A673 (cell line): Measurements from ENCODE around the gene P2RX2. TPM values are rescaled to one million over a fixed set of nuclear protein-coding genes. Genes with fewer than 3 reads are reported as not detected.

Experiments used
- BruUV-seq: library from RNA; stranded (reverse); fragments of 400-500 nt; replicated peaks from 2 replicates; lab custom pipeline; 2021; lab: Mats Ljungman, UMichigan
- CTCF ChIA-PET: fragments of 300-600 bp; sonication (Branson Sonifier 250); formaldehyde crosslinking; loops from one replicate; lab custom pipeline; 2022; ENCODE audit warnings: antibody characterized with exemption; lab: Charles Lee
- POLR2A ChIA-PET: fragments of 300-600 bp; sonication (Branson Sonifier 250); formaldehyde crosslinking; loops from one replicate; lab custom pipeline; 2022; ENCODE audit warnings: antibody characterized with exemption; ENCODE audit not compliant: low non-redundant PET; lab: Charles Lee
- DNase-seq: peaks from one replicate; pipeline ENCODE4 v3.0.0-alpha.2; 2015; ENCODE audit warnings: low spot score
- H3K27ac ChIP-seq: fragments of 200-600 bp; sonication (generic); 2 replicates; pipeline ENCODE4 v1.5.1; 2016; ENCODE audit warnings: mixed run types, low read depth, mild to moderate bottlenecking, mixed read lengths, antibody characterized with exemption, low read length; ENCODE audit not compliant: poor library complexity, severe bottlenecking
- H3K27me3 ChIP-seq: fragments of 200-600 bp; sonication (generic); replicated peaks from 2 replicates; pipeline ENCODE4 v1.6.1; 2017; ENCODE audit warnings: mixed run types, low read depth, mild to moderate bottlenecking, mixed read lengths, antibody characterized with exemption, low read length; ENCODE audit not compliant: insufficient read depth, poor library complexity
- H3K36me3 ChIP-seq: fragments of 200-600 bp; sonication (generic); 2 replicates; pipeline ENCODE4 v1.6.1; 2016; ENCODE audit warnings: mixed run types, mild to moderate bottlenecking, mixed read lengths, antibody characterized with exemption, low read length; ENCODE audit not compliant: insufficient read depth, poor library complexity, severe bottlenecking
- H3K4me1 ChIP-seq: fragments of 200-600 bp; sonication (generic); 2 replicates; pipeline ENCODE4 v1.6.1; 2017; ENCODE audit warnings: mixed run types, mild to moderate bottlenecking, mixed read lengths, antibody characterized with exemption, low read length; ENCODE audit not compliant: insufficient read depth, poor library complexity, severe bottlenecking
- H3K4me3 ChIP-seq: fragments of 200-600 bp; sonication (generic); 2 replicates; pipeline ENCODE4 v1.5.1; 2016; ENCODE audit warnings: low read depth, mixed run types, mild to moderate bottlenecking, mixed read lengths, low read length; ENCODE audit not compliant: poor library complexity, severe bottlenecking
- H3K9me3 ChIP-seq: fragments of 200-600 bp; sonication (generic); 2 replicates; pipeline ENCODE4 v1.6.1; 2016; ENCODE audit warnings: mixed run types, low read depth, mild to moderate bottlenecking, mixed read lengths, antibody characterized with exemption, low read length; ENCODE audit not compliant: poor library complexity, severe bottlenecking
- CTCF ChIP-seq: fragments of 300-800, 200-600 bp; sonication (generic); conservative IDR thresholded peaks from 2 replicates; pipeline ENCODE4 v1.5.1; 2017; ENCODE audit warnings: low read depth, mild to moderate bottlenecking, antibody characterized with exemption, low read length, moderate library complexity, mixed read lengths
- EZH2 ChIP-seq: fragments of 200-600 bp; sonication (generic); IDR thresholded peaks from 2 replicates; pipeline ENCODE4 v1.6.1; 2017; ENCODE audit warnings: borderline replicate concordance, low read depth, mild to moderate bottlenecking, mixed read lengths, antibody characterized with exemption, low read length; ENCODE audit not compliant: poor library complexity, severe bottlenecking
- intact Hi-C: fragments of 100-400 bp; cut with micrococcal nuclease; formaldehyde crosslinking; loops from one replicate; pipeline ENCODE4 v1.10.0; 2022; ENCODE audit not compliant: unreplicated experiment
- total RNA-seq: library from RNA; stranded (reverse); gene quantifications from 2 replicates; pipeline ENCODE4 v1.2.3, GENCODE V29; 2021

P2RX2 gene
- total RNA-seq, 1 experiment from 2014 or later, result not detected

GRCh38 chr12:132657004-132657727 lies 38.6 kb downstream of the P2RX2 start:
- no peak overlapping the region for H3K4me3 ChIP-seq
- no TSS peak for BruUV-seq
- intact Hi-C loops, result no loop called here
- peaks cover 97% of the 10 kb centered on the region for H3K36me3 ChIP-seq
- H3K9me3 ChIP-seq, result no peaks in the 10 kb centered on the region
- TF ChIP-seq EZH2 (no peak), CTCF (no peak)
- CTCF ChIA-PET, result no interaction called here
- POLR2A ChIA-PET, result no interaction called here
- H3K27me3 ChIP-seq, result no peaks in the 10 kb centered on the region
- peak; percentile 28 for DNase-seq
- H3K27ac ChIP-seq, result no peak overlapping the region
- no peaks in the 10 kb centered on the region for H3K4me1 ChIP-seq

- no peaks in the 10 kb centered on the region for H3K4me1 ChIP-seq
- intact Hi-C loops, result no loop called here
- H3K36me3 ChIP-seq, result peaks cover 97% of the 10 kb centered on the region
- H3K9me3 ChIP-seq, result no peaks in the 10 kb centered on the region
- H3K4me3 ChIP-seq, result no peak overlapping the region
- ChIA-PET CTCF (no interaction called here), POLR2A (no interaction called here)
- H3K27me3 ChIP-seq, result no peaks in the 10 kb centered on the region
- no peak overlapping the region for H3K27ac ChIP-seq
- no peak for DNase-seq
- no peak for TF ChIP-seq EZH2
- no peak for TF ChIP-seq CTCF
- no TSS peak for BruUV-seq
Measured at GRCh38 chr12:132658149-132658894, 39.7 kb downstream of the P2RX2 start.

- Histone ChIP-seq H3K27ac (no peak overlapping the region), H3K9me3 (no peaks in the 10 kb centered on the region), H3K27me3 (no peaks in the 10 kb centered on the region), H3K4me3 (no peak overlapping the region), H3K4me1 (no peaks in the 10 kb centered on the region), H3K36me3 (peaks cover 97% of the 10 kb centered on the region)
- intact Hi-C loops, result no loop called here
- TF ChIP-seq EZH2 (no peak), CTCF (no peak)
- BruUV-seq, result no TSS peak
- no peak for DNase-seq
- ChIA-PET POLR2A (no interaction called here), CTCF (no interaction called here)
Measured at GRCh38 chr12:132659146-132659545, 40.6 kb downstream of the P2RX2 start.
